CD4-positive, alpha-beta T cell treated with Interferon gamma for 1 hour (primary cell): ENCODE measurements around the gene SYT11.
"Not testable (repeated sequence)": the region's sequence is repeated elsewhere in the genome, so short reads cannot be mapped to it uniquely, and the experiment has no call there.

Experiments
- DNase-seq: peaks from one replicate; pipeline ENCODE4 v3.0.0-alpha.2; 2020

Gene SYT11, protein sequence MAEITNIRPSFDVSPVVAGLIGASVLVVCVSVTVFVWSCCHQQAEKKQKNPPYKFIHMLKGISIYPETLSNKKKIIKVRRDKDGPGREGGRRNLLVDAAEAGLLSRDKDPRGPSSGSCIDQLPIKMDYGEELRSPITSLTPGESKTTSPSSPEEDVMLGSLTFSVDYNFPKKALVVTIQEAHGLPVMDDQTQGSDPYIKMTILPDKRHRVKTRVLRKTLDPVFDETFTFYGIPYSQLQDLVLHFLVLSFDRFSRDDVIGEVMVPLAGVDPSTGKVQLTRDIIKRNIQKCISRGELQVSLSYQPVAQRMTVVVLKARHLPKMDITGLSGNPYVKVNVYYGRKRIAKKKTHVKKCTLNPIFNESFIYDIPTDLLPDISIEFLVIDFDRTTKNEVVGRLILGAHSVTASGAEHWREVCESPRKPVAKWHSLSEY

DNA sequence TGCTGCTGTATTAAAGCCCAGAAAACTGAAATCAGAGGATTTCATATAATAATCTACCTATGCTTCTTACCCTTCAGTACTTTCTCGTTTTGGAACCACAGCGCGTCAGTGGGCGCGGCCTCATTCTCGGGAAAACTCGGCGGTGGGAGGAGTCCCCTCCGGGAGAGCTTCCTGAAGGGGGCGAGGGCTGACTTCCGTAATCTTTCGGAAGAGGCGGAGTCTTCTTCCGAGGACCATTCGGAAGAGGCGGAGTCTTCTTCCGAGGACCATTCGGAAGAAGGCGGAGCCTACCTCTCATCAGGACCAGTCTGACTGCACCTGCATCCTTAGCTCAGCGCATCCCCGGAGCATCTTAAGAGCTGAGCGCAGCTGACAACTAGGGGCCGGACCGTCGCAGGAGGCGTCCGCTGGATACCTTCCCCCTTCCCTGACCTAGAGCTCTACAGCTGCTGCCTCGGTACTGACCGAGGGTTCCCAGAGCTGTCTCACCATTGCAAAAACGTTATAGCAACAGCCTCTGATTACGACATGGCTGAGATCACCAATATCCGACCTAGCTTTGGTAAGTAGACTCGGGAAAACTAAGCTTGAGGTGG, at the start of gene SYT11:
SYT11 (plus strand) TSS at position 334 of the 596 bp plus-strand sequence; CDS start at position 529, 195 bp downstream.
- DNase-seq, result peak; percentile 94

DNA sequence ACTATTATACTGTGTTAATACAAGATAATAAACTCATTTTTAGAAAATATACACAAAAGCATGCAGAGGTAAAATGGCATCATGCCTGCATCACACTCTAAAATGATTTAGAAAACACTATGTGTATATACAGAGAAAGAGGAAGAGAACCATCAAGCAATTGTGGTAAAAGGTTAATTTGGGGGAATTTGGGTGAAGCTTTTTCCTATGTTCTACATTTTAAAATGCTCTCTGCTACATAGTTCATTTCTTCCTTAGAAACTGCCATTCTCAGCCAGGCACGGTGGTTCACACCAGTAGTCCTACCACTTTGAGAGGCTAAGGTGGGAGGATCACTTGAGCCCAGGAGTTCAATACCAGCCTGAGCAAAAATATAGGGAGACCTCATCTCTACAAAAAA, 46.5 kb upstream of the SYT11 start:
- DNase-seq, result no peak

DNA sequence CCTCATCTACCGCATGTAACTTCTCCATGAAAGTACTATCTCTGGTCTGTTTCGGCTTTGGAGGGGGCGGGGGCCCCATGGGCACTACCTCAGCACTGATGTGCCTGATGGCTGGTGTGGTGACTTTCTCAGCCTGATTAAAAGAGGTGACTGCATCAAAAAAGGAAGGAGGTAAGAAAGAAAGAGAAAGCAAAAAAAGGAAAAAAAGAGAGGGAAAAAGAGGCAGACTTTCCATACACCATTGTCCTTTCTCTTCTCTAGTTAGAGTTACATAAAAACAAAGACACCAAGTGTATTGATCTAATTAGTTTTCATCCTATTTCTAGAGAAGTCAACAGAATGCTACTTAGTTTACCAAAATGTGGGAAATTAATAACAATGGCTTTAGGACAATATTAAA, 45.7 kb upstream of the SYT11 start:
- no peak for DNase-seq

DNA sequence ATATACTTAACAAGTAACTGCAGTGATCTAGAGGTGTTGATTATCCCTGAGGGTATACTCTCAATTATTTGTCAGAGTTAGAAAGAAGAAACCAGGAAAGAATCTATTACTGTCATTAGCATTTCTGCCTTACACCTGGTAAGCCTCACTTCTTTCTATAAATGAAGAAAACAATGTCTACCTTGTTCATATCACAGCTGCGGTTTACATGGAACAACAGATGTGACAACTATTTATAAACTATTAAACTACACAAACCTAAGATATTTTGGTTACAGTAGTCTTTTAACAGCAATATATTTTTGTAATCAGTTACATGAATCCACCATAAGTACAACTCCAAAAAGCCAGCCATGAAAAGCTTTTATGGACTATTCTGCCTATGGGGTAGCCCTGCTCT, 43.0 kb upstream of the SYT11 start:
- no peak for DNase-seq

DNA sequence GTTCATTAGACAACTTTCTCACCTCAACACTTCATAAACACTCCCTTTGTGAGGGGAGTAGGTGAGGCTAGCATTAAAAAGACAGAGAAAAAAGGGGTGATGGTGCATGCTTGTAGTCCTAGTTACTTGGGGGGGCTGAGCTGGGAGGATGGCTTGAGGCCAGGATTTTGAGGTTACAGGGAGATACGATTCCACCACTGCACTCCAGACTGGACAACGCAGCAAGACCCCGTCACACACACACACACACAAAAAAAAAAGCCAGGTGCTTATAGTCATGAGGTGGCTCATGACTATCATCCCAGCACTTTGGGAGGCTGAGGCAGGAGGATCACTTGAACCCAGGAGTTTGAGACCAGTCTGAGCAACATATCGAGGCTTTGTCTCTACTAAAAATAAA, 31.9 kb upstream of the SYT11 start:
- no peak for DNase-seq

DNA sequence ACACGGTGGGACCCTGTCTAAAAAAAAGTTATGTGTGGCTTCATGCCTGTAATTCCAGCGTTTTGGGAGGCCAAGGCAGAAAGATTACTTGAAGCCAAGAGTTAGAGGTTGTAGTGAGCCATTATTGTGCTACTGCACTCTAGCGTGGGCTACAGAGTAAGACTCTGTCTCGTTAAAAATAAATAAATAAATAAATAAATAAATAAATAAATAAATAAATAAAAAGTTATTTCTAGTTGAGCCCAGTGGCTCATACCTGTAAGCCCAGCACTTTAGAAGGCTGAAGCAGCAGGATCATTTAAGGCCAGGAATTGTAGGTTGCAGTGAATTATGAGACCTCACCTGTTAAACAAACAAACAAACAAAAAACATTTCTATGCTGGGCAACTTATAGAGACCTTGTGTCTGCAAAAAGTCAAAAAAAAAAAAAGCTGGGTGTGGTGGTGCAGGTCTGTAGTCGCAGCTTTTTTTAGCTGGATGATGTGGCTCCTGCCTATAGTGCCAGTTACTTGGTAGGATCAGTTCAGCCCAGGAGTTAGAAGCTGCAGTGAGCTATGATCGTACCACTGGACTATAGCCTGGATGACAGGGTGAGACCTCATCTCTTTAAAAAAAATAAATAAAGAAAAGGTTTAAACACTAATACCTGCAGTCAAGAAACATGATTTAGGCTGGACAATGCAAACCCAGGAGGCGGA, 27.9 kb upstream of the SYT11 start:
- DNase-seq, result no peak

DNA sequence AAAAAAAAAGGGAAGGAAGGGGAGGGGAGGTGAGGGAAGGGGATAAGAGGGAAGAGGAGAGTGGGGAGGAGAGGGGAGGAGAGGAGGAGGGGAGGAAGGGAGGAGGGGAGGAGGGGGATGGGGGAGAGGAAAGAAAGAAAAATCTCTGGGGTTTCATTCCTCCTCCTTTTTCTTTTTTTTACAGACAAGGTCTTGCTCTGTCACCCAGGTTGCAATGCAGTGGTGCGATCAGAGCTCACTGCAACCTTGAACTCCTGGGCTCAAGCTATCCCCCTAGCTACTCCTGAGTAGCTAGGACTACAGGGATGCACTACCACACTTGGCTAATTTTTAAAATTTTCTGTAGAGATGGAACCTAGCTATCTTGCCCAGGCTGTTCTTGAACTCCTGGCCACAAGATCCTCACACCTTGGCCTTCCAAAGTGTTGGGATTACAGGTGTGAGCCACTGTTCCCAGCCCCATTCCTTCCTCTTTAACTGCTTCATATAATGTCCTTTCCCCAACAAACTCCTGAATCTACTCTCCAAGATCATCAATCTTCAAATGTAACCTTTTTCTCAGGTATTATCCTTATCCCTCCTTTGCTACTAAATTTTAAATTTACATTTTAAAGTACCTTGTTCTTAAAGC, 25.6 kb upstream of the SYT11 start:
- DNase-seq, result no peak

DNA sequence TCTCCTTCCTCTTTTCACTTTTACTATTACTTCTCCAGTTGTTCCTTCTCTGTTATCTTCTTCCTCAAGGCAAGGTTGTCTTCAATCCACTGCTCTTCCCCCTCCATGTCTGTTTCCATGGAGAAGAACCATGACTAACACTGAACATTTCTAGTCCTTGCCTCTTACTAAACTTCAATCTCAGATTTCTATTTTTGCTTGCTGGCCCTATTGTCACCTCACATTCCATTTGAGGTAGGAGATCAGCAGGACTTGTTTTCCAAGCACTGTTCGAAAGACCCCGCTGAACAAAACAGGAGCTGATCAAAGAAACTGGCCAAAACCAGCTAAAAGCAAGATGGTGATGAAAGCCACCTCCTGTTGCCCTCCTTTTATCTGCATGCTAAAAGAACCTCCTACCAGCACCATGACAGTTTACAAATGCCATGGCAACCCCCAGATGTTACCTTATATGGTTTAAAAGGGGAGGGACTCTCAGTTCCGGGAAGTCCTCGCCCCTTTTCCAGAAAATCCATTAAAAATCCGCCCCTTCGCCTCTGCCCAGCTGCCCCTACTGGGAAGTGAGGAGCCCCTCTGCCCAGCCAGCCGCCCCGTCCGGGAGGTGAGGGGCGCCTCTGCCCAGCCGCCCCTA, 25.0 kb upstream of the SYT11 start:
- no peak for DNase-seq

DNA sequence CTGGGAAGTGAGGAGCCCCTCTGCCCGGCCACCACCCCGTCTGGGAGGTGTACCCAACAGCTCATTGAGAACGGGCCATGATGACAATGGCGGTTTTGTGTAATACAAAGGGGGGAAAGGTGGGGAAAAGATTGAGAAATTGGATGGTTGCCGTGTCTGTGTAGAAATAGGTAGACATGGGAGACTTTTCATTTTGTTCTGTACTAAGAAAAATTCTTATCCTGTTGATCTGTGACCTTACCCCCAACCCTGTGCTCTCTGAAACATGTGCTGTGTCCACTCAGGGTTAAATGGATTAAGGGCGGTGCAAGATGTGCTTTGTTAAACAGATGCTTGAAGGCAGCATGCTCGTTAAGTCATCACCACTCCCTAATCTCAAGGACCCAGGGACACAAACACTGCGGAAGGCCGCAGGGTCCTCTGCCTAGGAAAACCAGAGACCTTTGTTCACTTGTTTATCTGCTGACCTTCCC, 24.4 kb upstream of the SYT11 start:
- not testable (repeated sequence) for DNase-seq

DNA sequence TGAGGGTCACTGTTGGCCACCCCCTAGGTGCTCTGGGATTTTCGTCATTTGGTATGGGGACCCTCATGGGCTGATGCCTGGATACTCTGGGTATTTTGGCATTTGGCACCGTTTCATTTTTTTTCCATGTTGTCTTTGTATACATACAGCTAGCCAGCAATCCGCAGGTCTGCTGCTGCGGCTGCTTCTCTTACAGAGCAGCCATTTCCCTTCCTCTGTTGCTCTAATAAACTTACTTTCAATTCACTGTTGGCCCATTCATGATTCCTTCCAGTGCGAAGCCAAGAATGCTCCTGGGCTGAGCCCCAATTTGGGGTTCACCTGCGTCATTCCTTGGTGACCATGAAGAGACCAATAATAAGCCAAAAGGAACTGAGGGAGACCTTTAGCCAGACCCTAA, 23.8 kb upstream of the SYT11 start:
- no peak for DNase-seq

DNA sequence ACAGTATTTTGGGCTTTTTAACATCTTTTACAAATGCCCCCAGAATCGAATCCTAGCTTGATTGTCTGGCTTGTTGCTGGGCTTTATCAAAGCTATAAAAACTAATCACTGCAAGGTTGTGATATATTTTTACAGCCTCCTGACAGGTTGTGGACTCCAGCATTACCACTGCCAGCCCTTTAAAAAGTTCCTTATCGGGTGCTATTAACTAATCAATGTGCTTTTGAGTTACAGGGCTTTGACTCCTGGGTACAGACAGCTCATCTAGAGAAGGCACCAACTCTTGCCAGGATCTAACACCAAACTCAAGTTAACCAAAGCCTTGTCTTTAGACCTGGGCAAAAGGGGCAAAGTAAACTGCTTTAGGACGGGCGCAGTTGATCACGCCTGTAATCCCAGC, 19.0 kb upstream of the SYT11 start:
- no peak for DNase-seq

DNA sequence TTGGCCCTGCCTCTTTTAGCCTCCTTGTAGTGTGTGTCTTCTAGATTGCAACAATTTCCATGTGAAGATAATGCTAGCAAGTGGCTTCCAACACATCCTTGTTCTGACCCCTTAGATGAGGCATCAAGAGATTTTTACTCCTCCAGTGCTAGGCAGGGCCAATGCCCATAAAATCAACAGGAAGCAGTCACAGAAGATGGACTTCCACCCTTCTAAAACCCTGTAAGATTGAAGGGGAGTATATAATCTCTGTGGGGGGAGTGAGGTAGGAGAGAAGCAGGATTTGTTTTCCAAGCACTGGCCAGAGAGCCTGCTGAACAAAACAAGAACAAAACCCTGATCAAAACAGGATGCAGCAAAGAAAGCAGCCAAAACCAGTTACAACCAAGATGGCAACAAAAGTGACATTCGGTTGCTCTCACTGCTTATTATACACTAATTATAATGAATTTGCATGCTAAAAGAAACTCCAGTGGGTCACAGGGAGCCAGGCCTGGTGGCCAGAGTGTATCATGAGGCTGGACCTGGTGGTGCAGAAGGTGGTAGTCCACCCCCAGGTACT, 14.4 kb upstream of the SYT11 start:
- DNase-seq, result no peak

DNA sequence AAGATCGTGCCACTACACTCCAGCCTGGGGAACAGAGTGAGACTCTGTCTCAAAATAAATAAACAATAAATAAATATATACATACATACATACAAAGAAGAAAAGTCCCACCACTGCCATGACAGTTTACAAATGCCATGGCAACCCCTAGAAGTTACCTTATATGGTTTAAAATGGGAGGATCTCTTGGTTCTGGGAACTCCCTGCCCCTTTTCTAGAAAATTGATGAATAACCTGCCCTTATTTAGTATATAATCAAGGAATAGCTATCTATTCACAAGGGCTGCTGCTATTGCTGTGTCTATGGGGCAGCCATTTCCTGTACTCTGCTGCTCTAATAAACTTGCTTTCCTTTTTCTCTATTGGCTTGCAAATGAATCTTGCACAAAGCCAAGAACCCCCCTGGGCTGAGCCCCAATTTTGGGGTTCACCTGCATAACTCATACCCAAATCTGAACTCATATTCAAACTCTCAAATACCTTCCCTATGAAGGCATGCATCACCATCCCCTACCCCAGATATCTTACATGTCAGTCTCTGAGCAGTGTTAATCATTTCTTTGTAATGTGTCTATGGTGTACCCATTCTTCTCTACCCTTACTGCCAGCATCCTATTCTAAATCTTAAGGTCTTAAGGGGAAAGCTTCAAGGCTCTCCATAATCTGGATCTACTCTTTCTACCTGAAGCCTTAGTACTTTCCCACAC, 11.4 kb upstream of the SYT11 start:
- DNase-seq, result no peak

DNA sequence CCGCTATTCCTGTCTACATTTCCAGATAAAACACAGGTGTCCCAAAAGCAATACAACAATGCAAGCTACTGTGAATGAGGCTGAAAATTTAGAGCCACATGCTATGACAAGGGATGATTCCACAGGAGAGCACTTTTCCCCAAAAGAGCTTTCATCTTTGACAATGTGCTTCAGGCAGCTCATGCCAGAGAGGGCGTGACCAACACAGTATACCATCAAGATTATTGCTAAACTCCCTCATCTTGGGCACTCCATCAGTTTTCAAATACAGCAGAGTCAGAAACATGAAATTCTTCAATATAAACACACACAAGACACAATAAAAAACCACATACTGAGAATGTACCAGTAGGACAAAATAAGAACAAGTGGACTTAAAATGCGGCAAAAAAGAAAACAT, 9.0 kb upstream of the SYT11 start:
- no peak for DNase-seq

DNA sequence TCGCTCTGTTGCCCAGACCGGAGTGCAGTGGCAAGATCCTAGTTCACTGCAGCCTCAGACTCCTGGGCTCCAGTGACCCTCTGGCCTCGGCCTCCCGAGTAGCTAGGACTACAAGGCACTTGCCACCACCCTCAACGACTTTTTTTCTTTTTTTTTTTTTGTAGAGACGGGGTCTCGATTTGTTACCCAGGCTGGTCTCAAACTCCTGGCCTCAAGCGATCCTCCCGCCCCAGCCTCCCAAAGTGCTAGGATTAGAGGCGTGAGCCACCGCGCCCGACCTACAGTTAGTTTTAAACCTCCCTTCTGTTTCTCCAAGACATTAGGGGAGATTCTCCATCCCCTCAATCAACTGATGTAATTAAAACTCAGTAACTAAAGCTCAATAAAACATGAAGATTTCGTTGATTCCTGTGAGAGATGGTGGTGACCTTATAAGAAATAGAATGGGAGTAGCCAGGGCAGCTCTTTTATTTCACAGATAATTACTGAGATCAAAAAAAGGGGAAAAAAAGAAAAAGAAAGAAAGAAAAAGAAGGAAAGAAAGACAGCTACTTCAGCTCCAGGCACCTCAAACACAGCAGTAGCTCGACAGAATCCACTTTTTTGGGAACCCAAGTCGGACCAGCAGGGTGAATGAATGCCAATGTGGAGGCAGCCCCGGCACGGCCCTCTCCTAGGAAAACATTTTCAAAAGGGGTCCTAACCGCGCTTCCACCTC, 3.0 kb upstream of the SYT11 start:
- no peak for DNase-seq

DNA sequence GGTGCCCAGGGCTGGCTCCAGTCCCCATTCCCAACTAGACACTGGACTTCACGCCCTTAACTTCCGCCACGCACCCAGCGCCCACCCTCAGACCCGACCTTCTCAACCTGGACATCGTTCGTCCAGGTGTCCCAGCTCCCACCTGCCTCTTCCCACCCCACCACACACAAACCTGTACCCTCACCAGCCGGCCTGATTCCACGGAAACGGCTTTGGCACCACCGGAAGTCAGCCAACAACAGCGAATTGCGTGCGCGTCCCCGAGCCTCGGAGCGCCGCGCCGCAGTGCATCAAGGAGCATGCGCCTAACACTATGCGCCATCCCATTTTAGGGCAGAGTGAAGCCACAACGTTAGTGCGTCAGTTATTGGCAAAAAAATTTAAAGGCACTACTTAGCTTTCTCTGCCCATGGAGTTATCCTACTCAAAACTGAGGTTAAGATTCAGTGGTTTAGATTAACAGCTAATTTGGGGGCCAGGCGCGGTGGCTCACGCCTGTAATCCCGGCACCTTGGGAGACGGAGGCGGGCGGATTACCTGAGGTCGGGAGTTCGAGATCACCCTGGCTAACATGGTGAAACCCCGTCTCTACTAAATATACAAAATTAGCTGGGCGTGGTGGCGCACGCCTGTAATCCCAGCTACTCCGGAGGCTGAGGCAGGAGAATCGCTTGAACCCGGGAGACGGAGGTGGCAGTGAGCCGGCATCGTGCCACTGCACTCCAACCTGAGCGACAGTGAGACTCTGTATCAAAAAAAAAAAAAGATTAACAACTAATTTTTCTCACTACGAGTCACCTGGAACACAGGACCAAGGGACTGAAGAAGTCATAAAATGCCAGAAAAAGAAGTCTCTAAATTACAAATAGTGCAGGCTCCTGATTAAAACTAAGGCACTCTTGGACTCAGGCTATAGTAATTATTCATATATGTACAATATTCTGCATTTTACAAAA, 2.1 kb upstream of the SYT11 start, which contains the start of gene GON4L:
GON4L (minus strand) TSS at position 240 of the 956 bp plus-strand sequence. CDS start 3,434 bp downstream, outside the sequence.
- DNase-seq, result peak; percentile 89

DNA sequence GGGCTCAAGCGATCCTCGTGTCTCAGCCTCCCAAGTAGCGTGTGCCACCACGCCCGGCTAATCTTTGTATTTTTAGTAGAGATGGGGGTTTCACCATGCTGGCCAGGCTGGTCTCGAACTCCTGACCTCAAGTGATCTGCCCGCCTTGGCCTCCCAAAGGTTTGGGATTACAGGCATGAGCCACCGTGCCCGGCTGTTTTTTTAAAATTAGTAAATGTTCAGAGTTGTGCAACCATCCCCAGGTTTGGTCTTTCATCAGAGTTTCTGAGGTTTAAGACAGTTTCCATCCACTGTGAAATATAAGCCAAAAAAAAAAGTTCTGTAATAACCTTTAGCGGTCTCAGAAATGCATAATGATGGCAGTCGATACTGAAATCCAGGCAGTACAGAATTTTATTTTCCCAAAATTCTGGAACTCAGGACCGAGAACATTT, 550 bp upstream of the SYT11 start:
- peak; percentile 17 for DNase-seq

DNA sequence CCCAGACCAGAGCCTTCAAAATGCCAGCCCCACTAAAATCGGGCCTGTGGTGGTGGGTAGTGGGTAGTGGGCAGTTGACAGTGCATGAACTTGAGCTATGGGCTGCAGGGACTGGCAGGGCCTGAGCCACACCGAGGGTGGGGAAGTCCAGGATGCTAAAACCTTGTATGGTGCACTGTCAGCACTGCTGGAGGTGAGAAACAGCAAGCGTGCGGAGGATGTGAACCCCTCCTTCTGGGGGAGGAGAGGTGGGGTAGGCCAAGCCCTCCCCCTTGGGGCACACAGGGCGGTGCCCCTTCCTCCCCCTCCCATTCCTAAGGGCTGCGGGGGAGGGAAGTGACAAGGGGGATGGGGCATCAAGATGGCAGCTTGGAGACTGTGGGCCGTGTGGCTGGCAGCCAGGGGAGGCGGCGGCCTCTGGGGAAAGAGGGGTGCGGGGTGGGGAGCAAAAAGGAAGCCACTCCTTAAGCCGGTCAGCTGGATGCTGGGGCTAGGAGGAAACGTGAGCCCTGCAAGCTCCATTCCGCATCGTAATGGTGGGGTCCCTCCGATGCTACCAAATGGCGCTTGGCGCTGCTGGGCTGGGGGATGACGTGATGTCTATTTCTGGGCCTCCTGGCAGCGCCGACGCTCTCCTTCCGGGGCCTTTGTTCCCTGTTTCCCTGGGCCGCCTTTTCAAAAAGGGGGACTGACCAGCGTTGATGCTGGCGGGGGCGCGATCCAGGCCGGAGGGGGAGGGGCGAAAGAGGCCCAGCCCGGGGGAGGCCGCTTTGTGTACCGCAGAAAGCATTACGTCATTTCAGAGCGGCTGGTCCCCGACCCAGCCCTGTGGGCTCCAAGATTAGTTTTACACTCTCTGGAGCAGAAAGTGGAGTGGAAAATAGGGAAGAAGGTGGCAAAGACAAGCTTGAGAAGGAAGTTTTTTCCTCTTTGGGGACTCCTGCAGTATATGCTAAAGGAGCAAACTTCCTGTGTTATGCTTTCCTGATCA, 809 bp downstream of the SYT11 start:
- DNase-seq, result peak; percentile 80
